Neural progenitor cell (in vitro differentiated cells): Measurements from ENCODE around the gene MSH3. TPM values are rescaled to one million over a fixed set of nuclear protein-coding genes. Genes with fewer than 3 reads are reported as not detected.

Source experiments
- DNase-seq: peaks from one replicate; pipeline ENCODE4 v3.0.0-alpha.2; 2016; ENCODE audit warnings: low spot score
- H2AFZ ChIP-seq: fragments of 200-600 bp; sonication (generic); replicated peaks from 2 replicates; pipeline ENCODE4 v1.6.1; 2016; ENCODE audit warnings: antibody characterized with exemption
- H3F3A ChIP-seq: fragments of 200-600 bp; sonication (generic); 2 replicates; pipeline ENCODE4 v1.6.1; 2016; ENCODE audit warnings: antibody characterized with exemption, low read depth
- H3K27ac ChIP-seq: fragments of 200-600 bp; sonication (generic); 2 replicates; pipeline ENCODE4 v1.5.1; 2016; ENCODE audit warnings: mild to moderate bottlenecking
- H3K27me3 ChIP-seq: fragments of 200-600 bp; sonication (generic); 2 replicates; pipeline ENCODE4 v1.6.1; 2016; ENCODE audit warnings: mild to moderate bottlenecking, moderate library complexity
- H3K36me3 ChIP-seq: fragments of 200-600 bp; sonication (generic); 2 replicates; pipeline ENCODE4 v1.5.1; 2016
- H3K4me1 ChIP-seq: fragments of 200-600 bp; sonication (generic); 2 replicates; pipeline ENCODE4 v1.6.1; 2016; ENCODE audit warnings: mixed run types
- H3K4me2 ChIP-seq: fragments of 200-600 bp; sonication (generic); 2 replicates; pipeline ENCODE4 v1.6.1; 2016
- H3K4me3 ChIP-seq: fragments of 200-600 bp; sonication (generic); 2 replicates; pipeline ENCODE4 v1.5.1; 2016
- H3K79me2 ChIP-seq: fragments of 200-600 bp; sonication (generic); 2 replicates; pipeline ENCODE4 v1.6.1; 2016; ENCODE audit warnings: low read depth
- H3K9ac ChIP-seq: fragments of 200-600 bp; sonication (generic); 2 replicates; pipeline ENCODE4 v1.6.1; 2016
- H3K9me3 ChIP-seq: fragments of 200-600 bp; sonication (generic); 2 replicates; pipeline ENCODE4 v1.5.1; 2016; ENCODE audit warnings: low read depth
- H4K20me1 ChIP-seq: fragments of 200-600 bp; sonication (generic); 2 replicates; pipeline ENCODE4 v1.6.1; 2016; ENCODE audit warnings: low read depth
- H3K27ac Mint-ChIP-seq: 3 replicates; pipeline ENCODE4 v1.8.0; 2021; ENCODE audit warnings: mixed read lengths
- H3K27me3 Mint-ChIP-seq: 2 replicates; pipeline ENCODE4 v1.8.0; 2022; ENCODE audit warnings: low read depth, mild to moderate bottlenecking, inconsistent platforms, moderate library complexity, mixed read lengths; ENCODE audit not compliant: insufficient read depth
- H3K36me3 Mint-ChIP-seq: 3 replicates; pipeline ENCODE4 v1.8.0; 2021; ENCODE audit warnings: mixed read lengths
- H3K4me1 Mint-ChIP-seq: 3 replicates; pipeline ENCODE4 v1.8.0; 2021; ENCODE audit warnings: mixed read lengths
- H3K4me3 Mint-ChIP-seq: 3 replicates; pipeline ENCODE4 v1.8.0; 2021; ENCODE audit warnings: mild to moderate bottlenecking, moderate library complexity, mixed read lengths
- H3K9me3 Mint-ChIP-seq: 3 replicates; pipeline ENCODE4 v1.8.0; 2020; ENCODE audit warnings: mixed read lengths
- EZH2 ChIP-seq: fragments of 200-600 bp; sonication (generic); IDR thresholded peaks from 2 replicates; pipeline ENCODE4 v1.6.1; 2017; ENCODE audit warnings: antibody characterized with exemption, mild to moderate bottlenecking, moderate library complexity
- EZH2phosphoT487 ChIP-seq: fragments of 200-600 bp; sonication (generic); IDR thresholded peaks from 2 replicates; pipeline ENCODE4 v1.6.1; 2017; ENCODE audit warnings: antibody characterized with exemption
- total RNA-seq: library from RNA; depleted of rRNA; stranded (reverse); fragments of >200 nt; gene quantifications from 2 replicates; pipeline ENCODE4 v1.2.3, GENCODE V29; 2015; ENCODE audit warnings: low replicate concordance
- TF ChIP-seq, protein P1 (sequence below): fragments of 200-600 bp; sonication (generic); IDR thresholded peaks from 2 replicates; pipeline ENCODE4 v1.5.1; 2017; ENCODE audit warnings: antibody characterized with exemption, mild to moderate bottlenecking

Gene MSH3
- total RNA-seq, 1 donor from 2014 or later, result 26.1 TPM

DNA sequence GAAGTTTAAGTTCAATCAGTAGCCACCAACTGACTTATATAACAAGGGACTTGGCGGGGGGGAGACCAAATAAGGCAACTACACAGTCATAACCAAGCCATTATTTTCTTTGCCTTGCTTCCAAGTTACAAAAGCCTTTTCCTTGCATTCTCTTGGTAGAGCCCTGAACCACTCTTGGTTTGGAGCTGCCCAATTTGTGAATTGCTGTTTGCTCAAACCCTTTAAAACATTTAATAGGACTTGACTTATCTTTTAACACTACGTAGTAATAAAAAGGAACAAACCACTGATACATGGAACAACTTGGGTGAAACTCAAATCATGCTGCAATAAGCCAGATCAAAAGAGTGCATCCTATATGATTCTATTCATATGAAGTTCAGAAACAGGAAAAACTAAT lies 31.7 kb upstream of the MSH3 start:
- no peaks in the 10 kb centered on the region for H3K9me3 Mint-ChIP-seq
- no peak overlapping the region for H3K4me2 ChIP-seq
- peaks cover 3% of the 10 kb centered on the region for H3K4me1 ChIP-seq
- no peak overlapping the region for H3K4me3 Mint-ChIP-seq
- no peak for TF ChIP-seq EZH2
- TF ChIP-seq, protein P1, sequence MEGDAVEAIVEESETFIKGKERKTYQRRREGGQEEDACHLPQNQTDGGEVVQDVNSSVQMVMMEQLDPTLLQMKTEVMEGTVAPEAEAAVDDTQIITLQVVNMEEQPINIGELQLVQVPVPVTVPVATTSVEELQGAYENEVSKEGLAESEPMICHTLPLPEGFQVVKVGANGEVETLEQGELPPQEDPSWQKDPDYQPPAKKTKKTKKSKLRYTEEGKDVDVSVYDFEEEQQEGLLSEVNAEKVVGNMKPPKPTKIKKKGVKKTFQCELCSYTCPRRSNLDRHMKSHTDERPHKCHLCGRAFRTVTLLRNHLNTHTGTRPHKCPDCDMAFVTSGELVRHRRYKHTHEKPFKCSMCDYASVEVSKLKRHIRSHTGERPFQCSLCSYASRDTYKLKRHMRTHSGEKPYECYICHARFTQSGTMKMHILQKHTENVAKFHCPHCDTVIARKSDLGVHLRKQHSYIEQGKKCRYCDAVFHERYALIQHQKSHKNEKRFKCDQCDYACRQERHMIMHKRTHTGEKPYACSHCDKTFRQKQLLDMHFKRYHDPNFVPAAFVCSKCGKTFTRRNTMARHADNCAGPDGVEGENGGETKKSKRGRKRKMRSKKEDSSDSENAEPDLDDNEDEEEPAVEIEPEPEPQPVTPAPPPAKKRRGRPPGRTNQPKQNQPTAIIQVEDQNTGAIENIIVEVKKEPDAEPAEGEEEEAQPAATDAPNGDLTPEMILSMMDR, result no peak
- no peak for TF ChIP-seq EZH2phosphoT487
- H3K27me3 Mint-ChIP-seq, result no peaks in the 10 kb centered on the region
- no peak overlapping the region for H3K9ac ChIP-seq
- no peak overlapping the region for H3K27ac Mint-ChIP-seq
- H4K20me1 ChIP-seq, result no peaks in the 10 kb centered on the region
- peaks cover 13% of the 10 kb centered on the region for H3F3A ChIP-seq
- DNase-seq, result no peak
- peaks cover 30% of the 10 kb centered on the region for H3K36me3 Mint-ChIP-seq
- H3K9me3 ChIP-seq, result no peaks in the 10 kb centered on the region
- no peak overlapping the region for H3K4me3 ChIP-seq
- H3K79me2 ChIP-seq, result no peaks in the 10 kb centered on the region
- H3K36me3 ChIP-seq, result peaks cover 4% of the 10 kb centered on the region
- H3K27ac ChIP-seq, result no peak overlapping the region
- H2AFZ ChIP-seq, result no peak overlapping the region
- peaks cover 6% of the 10 kb centered on the region for H3K4me1 Mint-ChIP-seq
- no peaks in the 10 kb centered on the region for H3K27me3 ChIP-seq

DNA sequence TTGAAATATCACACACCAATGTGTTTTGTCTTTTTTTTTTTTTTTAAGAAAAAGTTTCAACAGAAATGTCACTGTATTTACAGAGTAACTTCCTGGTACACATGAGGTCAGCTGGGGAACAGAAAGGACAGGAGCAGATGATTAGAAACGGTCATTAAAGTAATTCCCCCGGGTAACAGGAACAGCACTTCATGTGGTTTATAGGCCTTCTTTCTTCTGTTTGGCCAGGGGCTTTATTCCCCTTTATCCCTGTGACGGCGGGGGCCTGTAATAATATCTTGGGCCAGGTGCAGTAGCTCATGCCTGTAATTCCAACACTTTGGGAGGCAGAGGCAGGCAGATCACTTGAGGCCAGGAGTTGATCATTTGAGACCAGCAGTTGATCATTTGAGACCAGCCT lies 30.5 kb upstream of the MSH3 start:
- TF ChIP-seq EZH2phosphoT487, result no peak
- TF ChIP-seq, protein P1, result no peak
- no peak for TF ChIP-seq EZH2
- H3K9me3 Mint-ChIP-seq, result no peaks in the 10 kb centered on the region

DNA sequence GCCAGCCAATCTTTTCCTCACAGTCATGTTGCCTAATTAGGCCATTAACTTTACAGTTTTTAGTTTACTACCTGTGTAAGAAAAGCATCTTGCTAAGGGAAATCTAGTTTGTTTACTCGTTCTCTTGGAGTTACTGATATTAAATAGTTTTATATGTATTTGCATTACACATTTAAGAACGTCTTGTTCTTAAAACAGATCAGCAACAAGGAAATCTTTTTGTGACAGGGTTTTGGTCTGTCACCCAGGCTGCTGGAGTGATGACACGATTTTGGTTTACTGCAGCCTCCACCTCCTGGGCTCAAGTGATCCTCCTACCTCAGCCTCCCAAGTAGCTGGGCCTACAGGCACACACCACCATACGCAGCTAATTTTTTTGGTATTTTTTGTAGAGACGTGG lies 29.2 kb upstream of the MSH3 start:
- Histone ChIP-seq H2AFZ (no peak overlapping the region), H4K20me1 (no peaks in the 10 kb centered on the region), H3K4me3 (no peak overlapping the region), H3F3A (peaks cover 13% of the 10 kb centered on the region), H3K9ac (no peak overlapping the region), H3K36me3 (peaks cover 9% of the 10 kb centered on the region), H3K4me1 (no peaks in the 10 kb centered on the region), H3K79me2 (no peaks in the 10 kb centered on the region), H3K27me3 (no peaks in the 10 kb centered on the region), H3K27ac (peak overlapping the region; percentile 15), H3K9me3 (no peaks in the 10 kb centered on the region), H3K4me2 (no peak overlapping the region)
- no peak overlapping the region for H3K4me3 Mint-ChIP-seq
- TF ChIP-seq, protein P1, result no peak
- TF ChIP-seq EZH2 (no peak), EZH2phosphoT487 (no peak)
- peaks cover 29% of the 10 kb centered on the region for H3K36me3 Mint-ChIP-seq
- H3K4me1 Mint-ChIP-seq, result peaks cover 3% of the 10 kb centered on the region
- no peak overlapping the region for H3K27ac Mint-ChIP-seq
- no peak for DNase-seq
- H3K9me3 Mint-ChIP-seq, result no peaks in the 10 kb centered on the region
- no peaks in the 10 kb centered on the region for H3K27me3 Mint-ChIP-seq

More for the DNA sequence above, 30.5 kb upstream of the MSH3 start:
- H3K4me2 ChIP-seq, result no peak overlapping the region
- H3F3A ChIP-seq, result peaks cover 13% of the 10 kb centered on the region
- H3K4me3 ChIP-seq, result no peak overlapping the region
- peaks cover 26% of the 10 kb centered on the region for H3K36me3 Mint-ChIP-seq
- H3K27me3 Mint-ChIP-seq, result no peaks in the 10 kb centered on the region
- peak overlapping the region; percentile 59 for H3K27ac ChIP-seq
- no peak overlapping the region for H3K9ac ChIP-seq
- peaks cover 6% of the 10 kb centered on the region for H3K4me1 Mint-ChIP-seq
- H3K36me3 ChIP-seq, result peaks cover 5% of the 10 kb centered on the region
- H3K79me2 ChIP-seq, result no peaks in the 10 kb centered on the region
- H3K27me3 ChIP-seq, result no peaks in the 10 kb centered on the region
- peak; percentile 7 for DNase-seq
- H3K4me1 ChIP-seq, result peaks cover 3% of the 10 kb centered on the region
- H3K27ac Mint-ChIP-seq, result no peak overlapping the region
- H4K20me1 ChIP-seq, result no peaks in the 10 kb centered on the region
- no peak overlapping the region for H2AFZ ChIP-seq
- H3K9me3 ChIP-seq, result no peaks in the 10 kb centered on the region
- no peak overlapping the region for H3K4me3 Mint-ChIP-seq
